ENCODE data around the gene BICD2. TPM values are rescaled to one million over a fixed set of nuclear protein-coding genes. Genes with fewer than 3 reads are reported as not detected.

BICD2 gene
- total and polyA plus RNA-seq, 9 of the 15 experiments (the other 6 are each of a cell fraction or from before 2014, with no cell fraction given), result 3.6 to 23.4 (median 11.8) TPM

GRCh38 chr9:92726971-92727715, 37.5 kb downstream of the BICD2 start:
- Histone ChIP-seq H3K36me3 (ENCODE audit: control insufficient read depth, insufficient read depth, low read length) (peaks cover 41% of the 10 kb centered on the region), H4K20me1 (replicated peaks; ENCODE audit: control insufficient read depth, insufficient read depth, low read length) (peaks cover 18% of the 10 kb centered on the region), H3K9me3 (replicated peaks; ENCODE audit: control insufficient read depth, insufficient read depth, low read depth, low read length) (no peaks in the 10 kb centered on the region), H3K27me3 (ENCODE audit: control insufficient read depth in 2 of 2, insufficient read depth in 2 of 2, low read length in 2 of 2) (no peaks in the 10 kb centered on the region), H3K79me2 (ENCODE audit: control insufficient read depth, insufficient read depth, low read length) (peaks cover 25% of the 10 kb centered on the region), H3K9ac (ENCODE audit: insufficient read depth in 1 of 2, low read depth in 2 of 2, low read length in 2 of 2) (no peak overlapping the region), H3K4me1 (replicated peaks in 1 of 2; ENCODE audit: control insufficient read depth in 2 of 2, insufficient read depth in 2 of 2, low read length in 2 of 2) (peaks cover 0 to 5% of the 10 kb centered on the region in 2 experiments; a peak in 1 of 5 replicates), H3K4me2 (ENCODE audit: insufficient read depth, low read length) (no peak overlapping the region), H3K9me1 (ENCODE audit: control insufficient read depth, insufficient read depth, low read length) (peaks cover 4% of the 10 kb centered on the region), H3K4me3 (no peak overlapping the region), H2AFZ (ENCODE audit: low read depth, low read length) (no peak overlapping the region), H3K27ac (ENCODE audit: extremely low read depth, low read depth, low read length) (no peak overlapping the region)
- FAIRE-seq (no peak), DNase-seq (ENCODE audit: extremely low read depth in 1 of 4, low spot score in 3 of 4) (no peak), ATAC-seq (no peak)
- ChIA-PET POLR2A (no interaction called here), CTCF (ENCODE audit: low intra/inter-chr PET ratio) (interaction anchor here (0.7 kb wide), 1 partner anchor 64 kb away, joined by 3 read pairs; no protein-coding TSS in a partner anchor)
- in situ Hi-C loops (cut with MboI) (no loop called here), intact Hi-C loops (cut with micrococcal nuclease) (no loop called here)
- WGBS (ENCODE audit: insufficient coverage, low coverage, missing lambda C conversion rate), result 88% methylated on average over 10 of the region's 13 CpGs
- BruUV-seq (replicated peaks), result no TSS peak
- no peak for TF ChIP-seq ZNF184 (CRISPR knock-in tag; IDR thresholded peaks at IDR 0.05)
- no peak for TF ChIP-seq ZNF3 (CRISPR knock-in tag; IDR thresholded peaks at IDR 0.05)
- TF ChIP-seq ZNF318 (IDR thresholded peaks at IDR 0.05; ENCODE audit: borderline replicate concordance in 1 of 2, low read depth in 1 of 2), result no peak
- no peak for TF ChIP-seq CHD1 (IDR thresholded peaks at IDR 0.05; ENCODE audit: low read length)
- no peak for TF ChIP-seq NFIX (CRISPR knock-in tag; IDR thresholded peaks at IDR 0.05; ENCODE audit: low read depth)
- no peak for TF ChIP-seq JUNB (CRISPR knock-in tag; conservative IDR thresholded peaks at IDR 0.05)
- no peak for TF ChIP-seq CREBBP (IDR thresholded peaks at IDR 0.05; ENCODE audit: low read depth, low read length)
- TF ChIP-seq ZNF212 (CRISPR knock-in tag; IDR thresholded peaks at IDR 0.05), result no peak
- no peak for TF ChIP-seq ZNF354B (CRISPR knock-in tag; IDR thresholded peaks at IDR 0.05)
- no peak for TF ChIP-seq ZHX1 (conservative IDR thresholded peaks at IDR 0.05; ENCODE audit: low read length)
- TF ChIP-seq SAP30 (IDR thresholded peaks at IDR 0.05; ENCODE audit: borderline replicate concordance, insufficient read depth, low read depth, low read length, poor library complexity, severe bottlenecking), result no peak
